GM23338 (cell line): Measurements from ENCODE around the gene LRRC10B. TPM values are rescaled to one million over a fixed set of nuclear protein-coding genes. Genes with fewer than 3 reads are reported as not detected.

Source experiments
- ATAC-seq: fragments of 200-7000 bp; cut with Tn5 transposase; 3 replicates; pipeline ENCODE4 v1.9.1; 2020
- DNase-seq: peaks from one replicate; pipeline ENCODE4 v3.0.0-alpha.2; 2015; ENCODE audit warnings: low spot score
- H2AFZ ChIP-seq: fragments of 200-600 bp; sonication (generic); 2 replicates; pipeline ENCODE4 v1.8.0; 2016; ENCODE audit warnings: antibody characterized with exemption, mild to moderate bottlenecking, moderate library complexity
- H3F3A ChIP-seq: fragments of 200-600 bp; sonication (generic); replicated peaks from 2 replicates; pipeline ENCODE4 v1.8.0; 2017; ENCODE audit warnings: antibody characterized with exemption, mixed run types, low read depth
- H3K27ac ChIP-seq: fragments of 200-600 bp; sonication (generic); 2 replicates; pipeline ENCODE4 v1.6.1; 2016; ENCODE audit warnings: low read depth
- H3K27me3 ChIP-seq: fragments of 200-600 bp; sonication (generic); 2 replicates; pipeline ENCODE4 v1.8.0; 2016; ENCODE audit warnings: mild to moderate bottlenecking, mixed run types, moderate library complexity; ENCODE audit not compliant: insufficient read depth
- H3K36me3 ChIP-seq: fragments of 200-600 bp; sonication (generic); 2 replicates; pipeline ENCODE4 v1.8.0; 2016; ENCODE audit warnings: mild to moderate bottlenecking; ENCODE audit not compliant: insufficient read depth
- H3K4me1 ChIP-seq: fragments of 200-600 bp; sonication (generic); 2 replicates; pipeline ENCODE4 v1.8.0; 2016; ENCODE audit warnings: mild to moderate bottlenecking, moderate library complexity; ENCODE audit not compliant: insufficient read depth
- H3K4me2 ChIP-seq: fragments of 200-600 bp; sonication (generic); 2 replicates; pipeline ENCODE4 v1.7.1; 2017; ENCODE audit warnings: mixed run types
- H3K4me3 ChIP-seq: fragments of 200-600 bp; sonication (generic); 2 replicates; pipeline ENCODE4 v1.6.1; 2016; ENCODE audit warnings: mixed run types
- H3K79me2 ChIP-seq: fragments of 200-600 bp; sonication (generic); replicated peaks from 2 replicates; pipeline ENCODE4 v1.8.0; 2017; ENCODE audit warnings: mild to moderate bottlenecking; ENCODE audit not compliant: insufficient read depth
- H3K9me2 ChIP-seq: fragments of 200-600 bp; sonication (generic); 2 replicates; pipeline ENCODE4 v1.8.0; 2017; ENCODE audit not compliant: insufficient read depth
- H4K20me1 ChIP-seq: fragments of 200-600 bp; sonication (generic); replicated peaks from 2 replicates; pipeline ENCODE4 v1.8.0; 2017; ENCODE audit warnings: mild to moderate bottlenecking; ENCODE audit not compliant: insufficient read depth
- H3K27ac Mint-ChIP-seq: 2 replicates; pipeline ENCODE4 v1.8.0; 2020; ENCODE audit warnings: inconsistent platforms, mild to moderate bottlenecking, moderate library complexity, mixed read lengths
- H3K27me3 Mint-ChIP-seq: 3 replicates; pipeline ENCODE4 v1.8.0; 2022; ENCODE audit warnings: low read depth, mild to moderate bottlenecking, moderate library complexity, mixed read lengths, inconsistent platforms; ENCODE audit not compliant: insufficient read depth, poor library complexity
- H3K36me3 Mint-ChIP-seq: 3 replicates; pipeline ENCODE4 v1.8.0; 2021; ENCODE audit warnings: low read depth, mild to moderate bottlenecking, inconsistent platforms, moderate library complexity, mixed read lengths
- H3K4me1 Mint-ChIP-seq: 3 replicates; pipeline ENCODE4 v1.8.0; 2020; ENCODE audit warnings: mild to moderate bottlenecking, inconsistent platforms, mixed read lengths
- H3K4me3 Mint-ChIP-seq: 3 replicates; pipeline ENCODE4 v1.8.0; 2021; ENCODE audit warnings: moderate library complexity, mild to moderate bottlenecking, inconsistent platforms, mixed read lengths
- H3K9me3 Mint-ChIP-seq: 3 replicates; pipeline ENCODE4 v1.8.0; 2020; ENCODE audit warnings: moderate library complexity, mild to moderate bottlenecking, inconsistent platforms, mixed read lengths
- CREB1 ChIP-seq: fragments of 250-450 bp; sonication (Bioruptor Pico); IDR thresholded peaks from 2 replicates; pipeline ENCODE4 v1.5.0; 2020; ENCODE audit warnings: low read depth, mild to moderate bottlenecking, moderate library complexity
- CTCF ChIP-seq, 2 experiments: fragments of 200-600 bp in 1 of 2; sonication (generic) in 1 of 2; conservative IDR thresholded peaks; 2 replicates each; pipeline versions ENCODE4 v1.5.1 to v1.6.1; 2016 to 2017; ENCODE audit warnings: antibody characterized with exemption in 2 of 2, low read depth in 2 of 2, mild to moderate bottlenecking in 2 of 2, moderate library complexity in 1 of 2
- ETS1 ChIP-seq: IDR thresholded peaks from 2 replicates; pipeline ENCODE4 v1.6.1; 2016; ENCODE audit warnings: antibody characterized with exemption
- EZH2 ChIP-seq: fragments of 200-600 bp; sonication (generic); IDR thresholded peaks from one replicate; pipeline ENCODE4 v1.8.0; 2017; ENCODE audit warnings: antibody characterized with exemption, mild to moderate bottlenecking, low read depth; ENCODE audit not compliant: unreplicated experiment
- EZH2phosphoT487 ChIP-seq: fragments of 200-600 bp; sonication (generic); IDR thresholded peaks from one replicate; pipeline ENCODE4 v1.8.1; 2018; ENCODE audit warnings: antibody characterized with exemption; ENCODE audit not compliant: unreplicated experiment
- JUNB ChIP-seq: IDR thresholded peaks from one replicate; pipeline ENCODE4 v1.6.1; 2016; ENCODE audit warnings: antibody characterized with exemption; ENCODE audit not compliant: unreplicated experiment
- NANOG ChIP-seq: IDR thresholded peaks from 2 replicates; pipeline ENCODE4 v1.6.1; 2016; ENCODE audit warnings: antibody characterized with exemption, borderline replicate concordance
- POLR2AphosphoS5 ChIP-seq: IDR thresholded peaks from 2 replicates; pipeline ENCODE4 v1.6.1; 2016; ENCODE audit warnings: antibody characterized with exemption, low read depth
- REST ChIP-seq: IDR thresholded peaks from one replicate; pipeline ENCODE4 v1.6.1; 2018; ENCODE audit warnings: antibody characterized with exemption; ENCODE audit not compliant: unreplicated experiment
- STAT1 ChIP-seq: IDR thresholded peaks from one replicate; pipeline ENCODE4 v1.6.1; 2016; ENCODE audit warnings: antibody characterized with exemption; ENCODE audit not compliant: unreplicated experiment
- ZNF114 ChIP-seq: fragments of 250-450 bp; sonication (Bioruptor Pico); IDR thresholded peaks from 2 replicates; pipeline ENCODE4 v1.5.0; 2020; ENCODE audit warnings: mild to moderate bottlenecking, moderate library complexity
- ZNF331 ChIP-seq: fragments of 250-450 bp; sonication (Bioruptor Pico); IDR thresholded peaks from 2 replicates; pipeline ENCODE4 v1.5.0; 2020; ENCODE audit warnings: low read depth, mild to moderate bottlenecking, moderate library complexity
- polyA plus RNA-seq: library from polyadenylated mRNA; unstranded; fragments of >200 nt; fragmentation: Nextera tagmentation; extraction: Ambion mirVana; gene quantifications from 2 replicates; pipeline ENCODE4 v1.2.1, GENCODE V29; 2016
- total RNA-seq: library from RNA; depleted of rRNA; stranded (reverse); fragments of >200 nt; shearing (Covaris generic); gene quantifications from 2 replicates; pipeline ENCODE4 v1.2.3, GENCODE V29; 2014

Gene LRRC10B
- total and polyA plus RNA-seq, 2 experiments from 2014 or later, result 0.47 to 1.6 TPM

GRCh38 chr11:61505106-61505505 lies 3.4 kb upstream of the LRRC10B start:
- peaks cover 54% of the 10 kb centered on the region for H3K4me1 Mint-ChIP-seq
- Histone ChIP-seq H2AFZ (no peak overlapping the region), H3K27me3 (peaks cover 41% of the 10 kb centered on the region), H3K27ac (no peak overlapping the region), H3K4me3 (no peak overlapping the region), H3K4me2 (0 out of 2 replicates have a peak overlapping the region, but pooled peaks have one; percentile 38), H3K9me2 (no peaks in the 10 kb centered on the region), H3K36me3 (no peaks in the 10 kb centered on the region), H3K79me2 (no peaks in the 10 kb centered on the region), H4K20me1 (no peaks in the 10 kb centered on the region), H3F3A (peaks cover 3% of the 10 kb centered on the region; the same call in 1 of the 2 replicates), H3K4me1 (peaks cover 30% of the 10 kb centered on the region)
- no peak for DNase-seq
- peaks cover 39% of the 10 kb centered on the region for H3K27me3 Mint-ChIP-seq
- H3K36me3 Mint-ChIP-seq, result no peaks in the 10 kb centered on the region
- no peaks in the 10 kb centered on the region for H3K9me3 Mint-ChIP-seq
- H3K27ac Mint-ChIP-seq, result no peak overlapping the region
- no peak for ATAC-seq
- H3K4me3 Mint-ChIP-seq, result no peak overlapping the region
- TF ChIP-seq ZNF114 (CRISPR knock-in tag), result no peak
- TF ChIP-seq STAT1, result no peak
- no peak for TF ChIP-seq CREB1 (CRISPR knock-in tag)
- no peak for TF ChIP-seq REST
- TF ChIP-seq POLR2AphosphoS5, result no peak
- TF ChIP-seq NANOG, result no peak
- TF ChIP-seq CTCF (conservative IDR thresholded peaks at IDR 0.05; ENCODE audit: low read depth in 2 of 2), result no peak
- TF ChIP-seq ZNF331, result no peak
- TF ChIP-seq EZH2, result no peak
- TF ChIP-seq ETS1, result no peak
- no peak for TF ChIP-seq EZH2phosphoT487
- no peak for TF ChIP-seq JUNB
